Measurements from ENCODE around the gene NTRK2.

NTRK2 gene

GRCh38 chr9:84925225-84925872 lies 255.8 kb downstream of the NTRK2 start:
- ChIA-PET POLR2A (no interaction called here), CTCF (no interaction called here)
- no peak for TF ChIP-seq SP1 (IDR thresholded peaks at IDR 0.05)
- TF ChIP-seq LEF1 (IDR thresholded peaks at IDR 0.05; ENCODE audit: borderline replicate concordance) = no peak
- TF ChIP-seq NFRKB (IDR thresholded peaks at IDR 0.05) = no peak
- TF ChIP-seq BHLHE40 (IDR thresholded peaks at IDR 0.05; ENCODE audit: borderline replicate concordance) = no peak
- no peak for TF ChIP-seq ZNF384 (IDR thresholded peaks at IDR 0.05)
- TF ChIP-seq ARNT (IDR thresholded peaks at IDR 0.05) = no peak
- TF ChIP-seq HDGF (IDR thresholded peaks at IDR 0.05; ENCODE audit: borderline replicate concordance) = no peak
- no peak for TF ChIP-seq CTBP1 (IDR thresholded peaks at IDR 0.05; ENCODE audit: borderline replicate concordance)
- no peak for TF ChIP-seq PKNOX1 (IDR thresholded peaks at IDR 0.05)
- TF ChIP-seq FOXA1 (IDR thresholded peaks at IDR 0.05) = no peak
- no peak for TF ChIP-seq ELF4 (IDR thresholded peaks at IDR 0.05)
- no peak for TF ChIP-seq L3MBTL2 (conservative IDR thresholded peaks at IDR 0.05)
- DNase-seq (ENCODE audit: extremely low spot score) = no peak

- ChIA-PET POLR2A (no interaction called here), CTCF (no interaction called here)
- DNase-seq (ENCODE audit: extremely low spot score) = no peak
- no peak for TF ChIP-seq L3MBTL2 (conservative IDR thresholded peaks at IDR 0.05)
- no peak for TF ChIP-seq SUZ12 (IDR thresholded peaks at IDR 0.05)
- no peak for TF ChIP-seq TARDBP (IDR thresholded peaks at IDR 0.05)
Measured at GRCh38 chr9:84926793-84927192, 257.3 kb downstream of the NTRK2 start.

- ChIA-PET CTCF (no interaction called here), POLR2A (no interaction called here)
- TF ChIP-seq PKNOX1 (IDR thresholded peaks at IDR 0.05) = no peak
- no peak for TF ChIP-seq CTBP1 (IDR thresholded peaks at IDR 0.05; ENCODE audit: borderline replicate concordance)
- TF ChIP-seq FOXA1 (IDR thresholded peaks at IDR 0.05) = no peak
- TF ChIP-seq FOXM1 (IDR thresholded peaks at IDR 0.05; ENCODE audit: borderline replicate concordance) = no peak
- no peak for TF ChIP-seq HDGF (IDR thresholded peaks at IDR 0.05; ENCODE audit: borderline replicate concordance)
- TF ChIP-seq TARDBP (IDR thresholded peaks at IDR 0.05) = no peak
- no peak for TF ChIP-seq ELF4 (IDR thresholded peaks at IDR 0.05)
- TF ChIP-seq L3MBTL2 (conservative IDR thresholded peaks at IDR 0.05) = no peak
- TF ChIP-seq BHLHE40 (IDR thresholded peaks at IDR 0.05; ENCODE audit: borderline replicate concordance) = no peak
- no peak for TF ChIP-seq ZNF384 (IDR thresholded peaks at IDR 0.05)
- TF ChIP-seq SUZ12 (IDR thresholded peaks at IDR 0.05) = no peak
- no peak for DNase-seq (ENCODE audit: extremely low spot score)
Measured at GRCh38 chr9:84928419-84928818, 258.9 kb downstream of the NTRK2 start.

GRCh38 chr9:84929068-84929467 lies 259.5 kb downstream of the NTRK2 start:
- CTCF ChIA-PET = no interaction called here
- POLR2A ChIA-PET = no interaction called here
- no peak for DNase-seq (ENCODE audit: extremely low spot score)
- no peak for TF ChIP-seq SP1 (IDR thresholded peaks at IDR 0.05)
- no peak for TF ChIP-seq SUZ12 (IDR thresholded peaks at IDR 0.05)
- no peak for TF ChIP-seq CTBP1 (IDR thresholded peaks at IDR 0.05; ENCODE audit: borderline replicate concordance)
- no peak for TF ChIP-seq ELF4 (IDR thresholded peaks at IDR 0.05)
- no peak for TF ChIP-seq FOXA1 (IDR thresholded peaks at IDR 0.05)
- TF ChIP-seq HDGF (IDR thresholded peaks at IDR 0.05; ENCODE audit: borderline replicate concordance) = no peak
- TF ChIP-seq TARDBP (IDR thresholded peaks at IDR 0.05) = no peak
- TF ChIP-seq BHLHE40 (IDR thresholded peaks at IDR 0.05; ENCODE audit: borderline replicate concordance) = no peak
- no peak for TF ChIP-seq ARNT (IDR thresholded peaks at IDR 0.05)
- TF ChIP-seq LEF1 (IDR thresholded peaks at IDR 0.05; ENCODE audit: borderline replicate concordance) = no peak
- no peak for TF ChIP-seq ZNF384 (IDR thresholded peaks at IDR 0.05)
- no peak for TF ChIP-seq PKNOX1 (IDR thresholded peaks at IDR 0.05)
- TF ChIP-seq L3MBTL2 (conservative IDR thresholded peaks at IDR 0.05) = no peak
- TF ChIP-seq NFRKB (IDR thresholded peaks at IDR 0.05) = no peak
- no peak for TF ChIP-seq FOXK2 (IDR thresholded peaks at IDR 0.05)
- no peak for TF ChIP-seq FOXM1 (IDR thresholded peaks at IDR 0.05; ENCODE audit: borderline replicate concordance)

GRCh38 chr9:84932915-84933527 lies 263.5 kb downstream of the NTRK2 start:
- no peak for TF ChIP-seq ARNT (IDR thresholded peaks at IDR 0.05)
- TF ChIP-seq PKNOX1 (IDR thresholded peaks at IDR 0.05) = peak; percentile 28; the same call in 1 of the 2 replicates
- no peak for TF ChIP-seq FOXM1 (IDR thresholded peaks at IDR 0.05; ENCODE audit: borderline replicate concordance)
- no peak for TF ChIP-seq L3MBTL2 (conservative IDR thresholded peaks at IDR 0.05)
- TF ChIP-seq CTBP1 (IDR thresholded peaks at IDR 0.05; ENCODE audit: borderline replicate concordance) = peak; percentile 38; the same call in 1 of the 2 replicates
- TF ChIP-seq SUZ12 (IDR thresholded peaks at IDR 0.05) = no peak
- POLR2A ChIA-PET = no interaction called here
- CTCF ChIA-PET = interaction anchor here (0.8 to 1.1 kb wide), 2 partner anchors 34 to 37 kb away, joined by 3 read pairs; no protein-coding TSS in a partner anchor
- peak; percentile 49 for DNase-seq (ENCODE audit: extremely low spot score)

All from HEK293T (cell line).